CD1c-positive myeloid dendritic cell (primary cell): ENCODE measurements around the gene MAP10.

Source experiments
- DNase-seq: peaks from one replicate; pipeline ENCODE4 v3.0.0-alpha.2; 2016; ENCODE audit errors: extremely low spot score

Gene MAP10

GRCh38 chr1:232856541-232856940, 51.3 kb downstream of the MAP10 start:
- DNase-seq = no peak
